ENCODE data around the gene UBE2B.

The UBE2B gene

DNA sequence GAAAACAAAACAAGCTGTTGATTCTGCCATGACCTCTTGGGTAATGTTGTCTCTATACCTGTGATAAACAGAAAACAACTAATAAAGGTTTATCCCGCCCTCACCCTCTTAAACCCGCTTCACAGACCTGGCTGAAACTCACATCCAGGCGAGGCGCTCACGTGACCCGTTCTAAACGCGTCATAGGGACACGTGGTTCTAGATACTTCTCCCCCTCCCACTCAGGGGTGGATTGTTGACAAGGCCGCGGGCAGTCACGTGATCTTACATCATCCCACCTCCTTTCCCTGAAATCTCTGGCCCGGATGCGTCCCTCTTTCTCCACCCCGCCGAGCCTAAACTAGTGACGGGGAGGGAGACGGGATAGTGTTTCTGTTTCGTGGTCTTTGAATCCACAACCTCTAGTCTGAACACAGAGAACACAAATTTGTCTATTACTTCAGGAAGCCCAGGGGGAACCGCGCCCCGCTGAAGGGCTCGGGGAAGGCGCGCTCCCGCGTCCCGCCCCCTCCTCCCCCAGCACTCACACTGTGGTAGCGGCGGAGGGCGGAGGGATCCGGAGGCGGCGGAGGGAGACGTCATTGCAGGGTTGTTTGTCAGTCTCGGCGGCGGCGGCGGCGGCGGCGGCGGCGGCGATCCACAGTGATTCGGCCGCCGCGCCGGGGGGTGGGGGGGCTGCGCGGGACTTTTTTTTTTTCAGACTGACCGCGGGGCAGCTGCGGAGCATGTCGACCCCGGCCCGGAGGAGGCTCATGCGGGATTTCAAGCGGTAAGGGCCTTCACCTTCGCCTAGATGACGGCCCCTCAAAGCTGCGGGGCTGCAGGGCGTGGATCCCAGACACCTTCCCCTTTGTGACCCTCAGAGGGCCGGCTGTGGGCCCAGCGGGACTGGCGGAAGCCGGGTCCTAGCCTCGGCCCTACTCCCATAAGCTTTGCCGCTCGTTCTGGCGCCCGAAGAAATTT is at the start of gene UBE2B (continued):
- TF ChIP-seq, protein P1, sequence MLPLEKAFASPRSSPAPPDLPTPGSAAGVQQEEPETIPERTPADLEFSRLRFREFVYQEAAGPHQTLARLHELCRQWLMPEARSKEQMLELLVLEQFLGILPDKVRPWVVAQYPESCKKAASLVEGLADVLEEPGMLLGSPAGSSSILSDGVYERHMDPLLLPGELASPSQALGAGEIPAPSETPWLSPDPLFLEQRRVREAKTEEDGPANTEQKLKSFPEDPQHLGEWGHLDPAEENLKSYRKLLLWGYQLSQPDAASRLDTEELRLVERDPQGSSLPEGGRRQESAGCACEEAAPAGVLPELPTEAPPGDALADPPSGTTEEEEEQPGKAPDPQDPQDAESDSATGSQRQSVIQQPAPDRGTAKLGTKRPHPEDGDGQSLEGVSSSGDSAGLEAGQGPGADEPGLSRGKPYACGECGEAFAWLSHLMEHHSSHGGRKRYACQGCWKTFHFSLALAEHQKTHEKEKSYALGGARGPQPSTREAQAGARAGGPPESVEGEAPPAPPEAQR (tag by site-specific recombination; IDR thresholded peaks at IDR 0.05), result 0 out of 2 replicates have a peak, but pooled peaks have one; percentile 39
- TF ChIP-seq, protein P2, sequence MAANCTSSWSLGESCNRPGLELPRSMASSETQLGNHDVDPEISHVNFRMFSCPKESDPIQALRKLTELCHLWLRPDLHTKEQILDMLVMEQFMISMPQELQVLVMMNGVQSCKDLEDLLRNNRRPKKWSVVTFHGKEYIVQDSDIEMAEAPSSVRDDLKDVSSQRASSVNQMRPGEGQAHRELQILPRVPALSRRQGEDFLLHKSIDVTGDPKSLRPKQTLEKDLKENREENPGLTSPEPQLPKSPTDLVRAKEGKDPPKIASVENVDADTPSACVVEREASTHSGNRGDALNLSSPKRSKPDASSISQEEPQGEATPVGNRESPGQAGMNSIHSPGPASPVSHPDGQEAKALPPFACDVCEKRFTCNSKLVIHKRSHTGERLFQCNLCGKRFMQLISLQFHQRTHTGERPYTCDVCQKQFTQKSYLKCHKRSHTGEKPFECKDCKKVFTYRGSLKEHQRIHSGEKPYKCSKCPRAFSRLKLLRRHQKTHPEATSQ (tag by site-specific recombination; IDR thresholded peaks at IDR 0.05), result peak; percentile 72; the same call in 1 of the 2 replicates
- TF ChIP-seq ZNF792 (tag by site-specific recombination; IDR thresholded peaks at IDR 0.05) (no peak), ZNF366 (tag by site-specific recombination; conservative IDR thresholded peaks at IDR 0.05) (peak; percentile 100), ZNF707 (tag by site-specific recombination; IDR thresholded peaks at IDR 0.05) (no peak), ZNF791 (tag by site-specific recombination; IDR thresholded peaks at IDR 0.05) (no peak), ZNF426 (tag by site-specific recombination; IDR thresholded peaks at IDR 0.05) (no peak), ZNF660 (tag by site-specific recombination; IDR thresholded peaks at IDR 0.05) (peak; percentile 79), ZNF658 (tag by site-specific recombination; IDR thresholded peaks at IDR 0.05) (no peak), GFI1B (tag by site-specific recombination; IDR thresholded peaks at IDR 0.05) (peak; percentile 96), ZNF747 (tag by site-specific recombination; IDR thresholded peaks at IDR 0.05) (no peak), SP2 (tag by site-specific recombination; IDR thresholded peaks at IDR 0.05) (peak; percentile 86), ZNF610 (tag by site-specific recombination; IDR thresholded peaks at IDR 0.05; ENCODE audit: borderline replicate concordance) (peak; percentile 77), ZBTB48 (tag by site-specific recombination; IDR thresholded peaks at IDR 0.05) (peak; percentile 71), ZNF623 (tag by site-specific recombination; IDR thresholded peaks at IDR 0.05) (peak; percentile 42; the same call in 1 of the 2 replicates), ZNF48 (tag by site-specific recombination; IDR thresholded peaks at IDR 0.05) (no peak), ZNF677 (tag by site-specific recombination; IDR thresholded peaks at IDR 0.05) (no peak), KLF10 (tag by site-specific recombination; IDR thresholded peaks at IDR 0.05) (peak; percentile 89), BCL11A (tag by site-specific recombination; IDR thresholded peaks at IDR 0.05; ENCODE audit: low read depth) (0 out of 2 replicates have a peak, but pooled peaks have one; percentile 52), ZNF114 (tag by site-specific recombination; IDR thresholded peaks at IDR 0.05) (no peak)
- TF ChIP-seq, protein P3, sequence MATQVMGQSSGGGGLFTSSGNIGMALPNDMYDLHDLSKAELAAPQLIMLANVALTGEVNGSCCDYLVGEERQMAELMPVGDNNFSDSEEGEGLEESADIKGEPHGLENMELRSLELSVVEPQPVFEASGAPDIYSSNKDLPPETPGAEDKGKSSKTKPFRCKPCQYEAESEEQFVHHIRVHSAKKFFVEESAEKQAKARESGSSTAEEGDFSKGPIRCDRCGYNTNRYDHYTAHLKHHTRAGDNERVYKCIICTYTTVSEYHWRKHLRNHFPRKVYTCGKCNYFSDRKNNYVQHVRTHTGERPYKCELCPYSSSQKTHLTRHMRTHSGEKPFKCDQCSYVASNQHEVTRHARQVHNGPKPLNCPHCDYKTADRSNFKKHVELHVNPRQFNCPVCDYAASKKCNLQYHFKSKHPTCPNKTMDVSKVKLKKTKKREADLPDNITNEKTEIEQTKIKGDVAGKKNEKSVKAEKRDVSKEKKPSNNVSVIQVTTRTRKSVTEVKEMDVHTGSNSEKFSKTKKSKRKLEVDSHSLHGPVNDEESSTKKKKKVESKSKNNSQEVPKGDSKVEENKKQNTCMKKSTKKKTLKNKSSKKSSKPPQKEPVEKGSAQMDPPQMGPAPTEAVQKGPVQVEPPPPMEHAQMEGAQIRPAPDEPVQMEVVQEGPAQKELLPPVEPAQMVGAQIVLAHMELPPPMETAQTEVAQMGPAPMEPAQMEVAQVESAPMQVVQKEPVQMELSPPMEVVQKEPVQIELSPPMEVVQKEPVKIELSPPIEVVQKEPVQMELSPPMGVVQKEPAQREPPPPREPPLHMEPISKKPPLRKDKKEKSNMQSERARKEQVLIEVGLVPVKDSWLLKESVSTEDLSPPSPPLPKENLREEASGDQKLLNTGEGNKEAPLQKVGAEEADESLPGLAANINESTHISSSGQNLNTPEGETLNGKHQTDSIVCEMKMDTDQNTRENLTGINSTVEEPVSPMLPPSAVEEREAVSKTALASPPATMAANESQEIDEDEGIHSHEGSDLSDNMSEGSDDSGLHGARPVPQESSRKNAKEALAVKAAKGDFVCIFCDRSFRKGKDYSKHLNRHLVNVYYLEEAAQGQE (tag by site-specific recombination; IDR thresholded peaks at IDR 0.05), result peak; percentile 30
- TF ChIP-seq, protein P4, sequence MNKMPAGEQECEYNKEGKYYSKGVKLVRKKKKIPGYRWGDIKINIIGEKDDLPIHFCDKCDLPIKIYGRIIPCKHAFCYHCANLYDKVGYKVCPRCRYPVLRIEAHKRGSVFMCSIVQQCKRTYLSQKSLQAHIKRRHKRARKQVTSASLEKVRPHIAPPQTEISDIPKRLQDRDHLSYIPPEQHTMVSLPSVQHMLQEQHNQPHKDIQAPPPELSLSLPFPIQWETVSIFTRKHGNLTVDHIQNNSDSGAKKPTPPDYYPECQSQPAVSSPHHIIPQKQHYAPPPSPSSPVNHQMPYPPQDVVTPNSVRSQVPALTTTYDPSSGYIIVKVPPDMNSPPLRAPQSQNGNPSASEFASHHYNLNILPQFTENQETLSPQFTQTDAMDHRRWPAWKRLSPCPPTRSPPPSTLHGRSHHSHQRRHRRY (tag by site-specific recombination; IDR thresholded peaks at IDR 0.05), result 0 out of 2 replicates have a peak, but pooled peaks have one; percentile 14
- TF ChIP-seq, protein P5, sequence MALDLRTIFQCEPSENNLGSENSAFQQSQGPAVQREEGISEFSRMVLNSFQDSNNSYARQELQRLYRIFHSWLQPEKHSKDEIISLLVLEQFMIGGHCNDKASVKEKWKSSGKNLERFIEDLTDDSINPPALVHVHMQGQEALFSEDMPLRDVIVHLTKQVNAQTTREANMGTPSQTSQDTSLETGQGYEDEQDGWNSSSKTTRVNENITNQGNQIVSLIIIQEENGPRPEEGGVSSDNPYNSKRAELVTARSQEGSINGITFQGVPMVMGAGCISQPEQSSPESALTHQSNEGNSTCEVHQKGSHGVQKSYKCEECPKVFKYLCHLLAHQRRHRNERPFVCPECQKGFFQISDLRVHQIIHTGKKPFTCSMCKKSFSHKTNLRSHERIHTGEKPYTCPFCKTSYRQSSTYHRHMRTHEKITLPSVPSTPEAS (tag by site-specific recombination; IDR thresholded peaks at IDR 0.05), result 0 out of 2 replicates have a peak, but pooled peaks have one; percentile 6
- TF ChIP-seq, protein P6, sequence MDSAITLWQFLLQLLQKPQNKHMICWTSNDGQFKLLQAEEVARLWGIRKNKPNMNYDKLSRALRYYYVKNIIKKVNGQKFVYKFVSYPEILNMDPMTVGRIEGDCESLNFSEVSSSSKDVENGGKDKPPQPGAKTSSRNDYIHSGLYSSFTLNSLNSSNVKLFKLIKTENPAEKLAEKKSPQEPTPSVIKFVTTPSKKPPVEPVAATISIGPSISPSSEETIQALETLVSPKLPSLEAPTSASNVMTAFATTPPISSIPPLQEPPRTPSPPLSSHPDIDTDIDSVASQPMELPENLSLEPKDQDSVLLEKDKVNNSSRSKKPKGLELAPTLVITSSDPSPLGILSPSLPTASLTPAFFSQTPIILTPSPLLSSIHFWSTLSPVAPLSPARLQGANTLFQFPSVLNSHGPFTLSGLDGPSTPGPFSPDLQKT (IDR thresholded peaks at IDR 0.05; ENCODE audit: borderline replicate concordance, low read depth, low read length), result no peak
- TF ChIP-seq, protein P7, sequence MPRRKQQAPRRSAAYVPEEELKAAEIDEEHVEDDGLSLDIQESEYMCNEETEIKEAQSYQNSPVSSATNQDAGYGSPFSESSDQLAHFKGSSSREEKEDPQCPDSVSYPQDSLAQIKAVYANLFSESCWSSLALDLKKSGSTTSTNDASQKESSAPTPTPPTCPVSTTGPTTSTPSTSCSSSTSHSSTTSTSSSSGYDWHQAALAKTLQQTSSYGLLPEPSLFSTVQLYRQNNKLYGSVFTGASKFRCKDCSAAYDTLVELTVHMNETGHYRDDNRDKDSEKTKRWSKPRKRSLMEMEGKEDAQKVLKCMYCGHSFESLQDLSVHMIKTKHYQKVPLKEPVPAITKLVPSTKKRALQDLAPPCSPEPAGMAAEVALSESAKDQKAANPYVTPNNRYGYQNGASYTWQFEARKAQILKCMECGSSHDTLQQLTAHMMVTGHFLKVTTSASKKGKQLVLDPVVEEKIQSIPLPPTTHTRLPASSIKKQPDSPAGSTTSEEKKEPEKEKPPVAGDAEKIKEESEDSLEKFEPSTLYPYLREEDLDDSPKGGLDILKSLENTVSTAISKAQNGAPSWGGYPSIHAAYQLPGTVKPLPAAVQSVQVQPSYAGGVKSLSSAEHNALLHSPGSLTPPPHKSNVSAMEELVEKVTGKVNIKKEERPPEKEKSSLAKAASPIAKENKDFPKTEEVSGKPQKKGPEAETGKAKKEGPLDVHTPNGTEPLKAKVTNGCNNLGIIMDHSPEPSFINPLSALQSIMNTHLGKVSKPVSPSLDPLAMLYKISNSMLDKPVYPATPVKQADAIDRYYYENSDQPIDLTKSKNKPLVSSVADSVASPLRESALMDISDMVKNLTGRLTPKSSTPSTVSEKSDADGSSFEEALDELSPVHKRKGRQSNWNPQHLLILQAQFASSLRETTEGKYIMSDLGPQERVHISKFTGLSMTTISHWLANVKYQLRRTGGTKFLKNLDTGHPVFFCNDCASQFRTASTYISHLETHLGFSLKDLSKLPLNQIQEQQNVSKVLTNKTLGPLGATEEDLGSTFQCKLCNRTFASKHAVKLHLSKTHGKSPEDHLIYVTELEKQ (tag by site-specific recombination; IDR thresholded peaks at IDR 0.05; ENCODE audit: borderline replicate concordance), result peak; percentile 51; the same call in 1 of the 2 replicates

Measured in HEK293 (cell line).